Liver (tissue), 3 donors: ENCODE data around the gene SCLT1.

Source experiments
- CTCF ChIP-seq: fragments of 150-350 bp; IDR thresholded peaks from 2 replicates; pipeline ENCODE4 v1.5.1; 2017; ENCODE audit warnings: improper control_type of control experiment, low read depth, low read length; ENCODE audit not compliant: missing input control
- FOXA2 ChIP-seq: IDR thresholded peaks from 2 replicates; pipeline ENCODE4 v1.6.1; 2016; ENCODE audit warnings: antibody characterized with exemption
- GABPA ChIP-seq, 2 donors: IDR thresholded peaks in 1 of 2; conservative IDR thresholded peaks in 1 of 2; 2 replicates each; pipeline ENCODE4 v1.6.1; 2016; ENCODE audit warnings: antibody characterized with exemption in 2 of 2, mild to moderate bottlenecking in 1 of 2, moderate library complexity in 1 of 2
- HNF4G ChIP-seq: IDR thresholded peaks from 2 replicates; pipeline ENCODE4 v1.6.1; 2016; ENCODE audit warnings: antibody characterized with exemption
- JUND ChIP-seq, 2 donors: IDR thresholded peaks; 2 replicates each; pipeline ENCODE4 v1.6.1; 2016; ENCODE audit warnings: antibody characterized with exemption in 2 of 2
- MAX ChIP-seq: IDR thresholded peaks from 2 replicates; pipeline ENCODE4 v1.6.1; 2016; ENCODE audit warnings: antibody characterized with exemption
- RAD21 ChIP-seq, 2 donors: IDR thresholded peaks; 2 replicates each; pipeline ENCODE4 v1.6.1; 2016; ENCODE audit warnings: antibody characterized with exemption in 2 of 2, mild to moderate bottlenecking in 2 of 2
- REST ChIP-seq: IDR thresholded peaks from 2 replicates; pipeline ENCODE4 v1.6.1; 2016; ENCODE audit warnings: antibody characterized with exemption, mild to moderate bottlenecking
- RXRA ChIP-seq, 2 donors: IDR thresholded peaks; 2 replicates each; pipeline ENCODE4 v1.6.1; 2017 to 2018; ENCODE audit warnings: antibody characterized with exemption in 2 of 2, mild to moderate bottlenecking in 1 of 2
- SP1 ChIP-seq: IDR thresholded peaks from 2 replicates; pipeline ENCODE4 v1.6.1; 2018; ENCODE audit warnings: antibody characterized with exemption, mild to moderate bottlenecking
- TAF1 ChIP-seq: conservative IDR thresholded peaks from 2 replicates; pipeline ENCODE4 v1.6.1; 2016; ENCODE audit warnings: antibody characterized with exemption, mild to moderate bottlenecking
- YY1 ChIP-seq: IDR thresholded peaks from 2 replicates; pipeline ENCODE4 v1.6.1; 2016; ENCODE audit warnings: antibody characterized with exemption, mild to moderate bottlenecking
- ZBTB33 ChIP-seq: IDR thresholded peaks from 2 replicates; pipeline ENCODE4 v1.6.1; 2016; ENCODE audit warnings: antibody characterized with exemption
- donor health status: healthy.
- donor health status: healthy.

GRCh38 chr4:128915544-128915943 is 177.8 kb downstream of the SCLT1 start:
- no peak for TF ChIP-seq CTCF
- TF ChIP-seq RAD21 (IDR thresholded peaks at IDR 0.05) = no peak
- TF ChIP-seq YY1 = no peak
- TF ChIP-seq JUND (IDR thresholded peaks at IDR 0.05) = no peak
- TF ChIP-seq MAX = no peak
- TF ChIP-seq FOXA2 = no peak
- TF ChIP-seq GABPA (IDR thresholded peaks at IDR 0.05 in 1 of 2, conservative IDR thresholded peaks at IDR 0.05 in 1 of 2) = no peak
- TF ChIP-seq ZBTB33 = no peak
- no peak for TF ChIP-seq SP1
- TF ChIP-seq RXRA (IDR thresholded peaks at IDR 0.05) = no peak
- no peak for TF ChIP-seq HNF4G
- TF ChIP-seq TAF1 = no peak
- TF ChIP-seq REST = no peak
